Right atrium auricular region (tissue), 2 donors: ENCODE results near the gene DMD. TPM values are rescaled to one million over a fixed set of nuclear protein-coding genes. Genes with fewer than 3 reads are reported as not detected.

Experiments
- DNase-seq: peaks from one replicate; pipeline ENCODE4 v3.0.0-alpha.2; 2019; ENCODE audit warnings: low spot score
- H3K27ac ChIP-seq, 2 donors: fragments of 200-600 bp; sonication (generic); 1 replicate in 1 of 2; 2 replicates in 1 of 2; pipeline ENCODE4 v1.5.1; 2016 to 2019
- H3K27me3 ChIP-seq, 2 donors: fragments of 200-600 bp; sonication (generic); one replicate each; pipeline versions ENCODE4 v1.5.1 to v1.6.0; 2017 to 2019
- H3K36me3 ChIP-seq: fragments of 200-600 bp; sonication (generic); one replicate; pipeline ENCODE4 v1.5.1; 2016
- H3K4me1 ChIP-seq, 2 donors: fragments of 200-600 bp; sonication (generic); one replicate each; pipeline versions ENCODE4 v1.5.1 to v1.6.0; 2017 to 2019
- H3K4me3 ChIP-seq, 2 donors: fragments of 200-600 bp; sonication (generic); 1 replicate in 1 of 2; 2 replicates in 1 of 2; pipeline ENCODE4 v1.5.1; 2017 to 2019; ENCODE audit warnings: mild to moderate bottlenecking in 1 of 2, moderate library complexity in 1 of 2
- H3K9me3 ChIP-seq, 2 donors: fragments of 200-600 bp; sonication (generic); one replicate each; pipeline ENCODE4 v1.5.1; 2019
- total RNA-seq, 2 donors: library from RNA; depleted of rRNA; stranded (reverse); fragments of >200 nt; gene quantifications; one replicate each; pipeline ENCODE4 v1.1.0, GENCODE V29; 2016
- TF ChIP-seq, protein P1 (sequence below), 2 donors: fragments of 200-600 bp; sonication (generic); IDR thresholded peaks; one replicate each; pipeline ENCODE4 v1.5.1; 2019; ENCODE audit warnings: antibody characterized with exemption in 2 of 2

DMD gene
- total RNA-seq, 2 donors from 2014 or later, result 111 to 135 TPM

DNA sequence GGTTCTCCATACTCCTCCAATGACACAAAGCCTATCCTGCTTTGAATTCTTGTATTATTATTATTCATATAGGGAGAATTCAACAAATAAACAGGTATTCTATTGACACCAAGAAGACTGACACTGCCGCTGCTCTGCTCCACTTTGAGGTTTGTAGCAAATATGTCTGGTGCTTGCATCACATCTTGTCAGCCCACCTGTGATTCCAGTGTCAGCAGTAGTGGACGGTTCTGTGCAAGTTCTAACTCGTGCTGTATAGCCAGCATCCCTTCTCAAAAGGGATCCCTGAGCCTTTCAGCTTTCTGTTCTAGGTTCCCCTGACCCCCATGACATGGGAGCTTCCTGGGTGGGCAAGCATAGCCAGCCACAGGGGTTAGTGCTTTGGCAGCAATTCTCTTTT, 1843.5 kb downstream of the DMD start:
- Histone ChIP-seq H3K27me3 (no peaks in the 10 kb centered on the region), H3K9me3 (no peaks in the 10 kb centered on the region), H3K27ac (no peak overlapping the region), H3K36me3 (no peaks in the 10 kb centered on the region), H3K4me1 (no peaks in the 10 kb centered on the region), H3K4me3 (no peak overlapping the region)
- TF ChIP-seq, protein P1, sequence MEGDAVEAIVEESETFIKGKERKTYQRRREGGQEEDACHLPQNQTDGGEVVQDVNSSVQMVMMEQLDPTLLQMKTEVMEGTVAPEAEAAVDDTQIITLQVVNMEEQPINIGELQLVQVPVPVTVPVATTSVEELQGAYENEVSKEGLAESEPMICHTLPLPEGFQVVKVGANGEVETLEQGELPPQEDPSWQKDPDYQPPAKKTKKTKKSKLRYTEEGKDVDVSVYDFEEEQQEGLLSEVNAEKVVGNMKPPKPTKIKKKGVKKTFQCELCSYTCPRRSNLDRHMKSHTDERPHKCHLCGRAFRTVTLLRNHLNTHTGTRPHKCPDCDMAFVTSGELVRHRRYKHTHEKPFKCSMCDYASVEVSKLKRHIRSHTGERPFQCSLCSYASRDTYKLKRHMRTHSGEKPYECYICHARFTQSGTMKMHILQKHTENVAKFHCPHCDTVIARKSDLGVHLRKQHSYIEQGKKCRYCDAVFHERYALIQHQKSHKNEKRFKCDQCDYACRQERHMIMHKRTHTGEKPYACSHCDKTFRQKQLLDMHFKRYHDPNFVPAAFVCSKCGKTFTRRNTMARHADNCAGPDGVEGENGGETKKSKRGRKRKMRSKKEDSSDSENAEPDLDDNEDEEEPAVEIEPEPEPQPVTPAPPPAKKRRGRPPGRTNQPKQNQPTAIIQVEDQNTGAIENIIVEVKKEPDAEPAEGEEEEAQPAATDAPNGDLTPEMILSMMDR (IDR thresholded peaks at IDR 0.05), result no peak
- DNase-seq, result no peak

DNA sequence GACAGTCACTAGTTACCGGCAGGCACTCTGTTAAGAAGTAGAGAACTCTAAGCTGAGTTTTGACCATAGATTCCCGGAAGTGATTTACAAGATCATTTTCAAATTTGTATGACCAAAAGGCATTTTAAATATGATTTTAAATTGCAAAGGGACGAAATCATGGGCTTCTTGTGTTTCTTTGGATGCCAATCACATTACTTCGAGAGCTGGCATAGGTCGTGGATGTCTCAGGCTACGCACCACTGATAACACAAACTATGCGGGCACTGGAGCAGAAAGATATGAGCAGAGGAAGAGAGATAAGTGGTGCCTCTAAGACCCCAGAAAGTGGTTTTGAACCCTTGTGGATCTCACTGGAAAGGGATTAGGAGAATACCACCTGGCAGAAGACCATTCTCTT, 1845.3 kb downstream of the DMD start:
- no peak for DNase-seq
- Histone ChIP-seq H3K4me1 (no peaks in the 10 kb centered on the region), H3K9me3 (no peaks in the 10 kb centered on the region), H3K27ac (no peak overlapping the region), H3K4me3 (no peak overlapping the region), H3K27me3 (no peaks in the 10 kb centered on the region), H3K36me3 (no peaks in the 10 kb centered on the region)
- TF ChIP-seq, protein P1 (IDR thresholded peaks at IDR 0.05), result no peak

DNA sequence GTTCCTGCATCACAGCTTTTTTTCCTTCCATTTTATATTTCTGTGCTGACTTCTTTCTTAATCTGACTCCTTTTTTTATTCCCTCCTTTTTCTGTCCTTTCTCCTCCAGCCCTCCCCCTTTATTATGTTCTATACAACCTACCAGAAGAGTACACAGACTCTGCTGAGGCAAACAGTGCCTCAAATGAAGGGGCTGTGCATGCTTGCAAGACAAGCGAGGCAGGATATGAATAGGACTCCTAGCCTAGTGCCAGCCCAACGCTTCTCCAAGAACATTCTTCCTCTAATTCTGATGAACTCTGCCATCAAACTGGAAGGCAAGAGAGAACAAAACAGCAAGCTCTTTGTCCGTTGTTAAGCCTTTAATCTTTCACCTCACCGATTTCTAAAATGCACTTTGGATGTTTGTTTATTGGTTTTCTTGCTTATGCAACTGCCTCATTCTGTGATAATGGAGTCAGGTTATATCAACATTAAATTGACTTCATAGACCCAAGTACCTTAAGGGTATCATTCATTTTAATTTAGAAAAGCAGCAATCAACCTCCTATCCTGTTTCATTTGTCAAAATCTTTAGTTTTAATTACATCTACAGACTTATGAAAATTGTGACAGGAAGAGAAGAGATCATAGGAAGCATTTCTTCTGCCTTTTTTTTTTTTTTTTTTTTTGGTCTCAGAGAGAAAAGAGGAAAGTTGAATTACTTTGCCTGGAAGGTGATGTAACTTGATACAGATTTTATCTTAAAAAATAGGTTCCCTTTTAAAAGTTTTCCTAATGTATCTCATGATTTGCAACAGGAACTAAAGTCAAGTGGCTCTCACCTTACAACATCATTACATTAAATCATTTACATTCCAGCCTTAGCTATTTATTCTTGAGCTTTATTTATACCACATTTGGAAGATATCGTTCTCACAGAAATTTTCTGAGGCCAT, 1854.8 kb downstream of the DMD start:
- TF ChIP-seq, protein P1 (IDR thresholded peaks at IDR 0.05), result no peak
- no peak for DNase-seq
- H3K4me3 ChIP-seq, result no peak overlapping the region

DNA sequence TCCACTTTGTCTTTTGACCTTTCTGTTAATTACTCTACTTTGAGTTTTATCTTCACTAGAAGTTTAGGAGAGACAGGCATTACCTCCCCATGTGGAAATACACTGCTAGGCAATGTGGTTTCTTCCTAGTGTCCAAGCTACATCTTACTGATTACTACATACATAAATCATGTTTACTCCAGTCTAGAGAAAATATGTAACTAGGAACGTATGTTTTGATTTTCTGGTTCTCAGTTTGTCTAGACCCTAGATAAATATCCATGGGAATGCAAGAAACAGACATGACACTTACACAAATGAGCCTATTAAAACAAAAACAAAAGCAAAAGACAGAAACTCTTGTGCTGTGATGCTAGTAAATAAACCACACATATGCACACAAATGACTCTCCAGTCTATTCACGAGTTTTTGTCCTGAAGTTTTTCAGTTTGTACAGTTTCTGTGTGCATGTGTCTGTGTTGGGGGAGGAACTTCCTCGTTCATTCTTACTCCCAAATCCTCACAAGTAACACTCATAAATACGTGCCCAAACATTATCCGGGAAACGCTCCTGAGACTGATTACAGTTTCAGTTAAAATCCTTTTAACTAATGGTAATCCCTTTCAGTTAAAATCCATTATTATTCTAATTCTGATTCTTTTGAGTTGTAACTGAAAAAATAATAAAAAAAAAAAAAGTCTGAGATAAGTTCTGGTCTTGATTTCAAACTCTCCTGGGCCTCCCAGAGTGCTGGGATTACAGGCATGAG, 1856.0 kb downstream of the DMD start:
- no peaks in the 10 kb centered on the region for H3K4me1 ChIP-seq
- TF ChIP-seq, protein P1 (IDR thresholded peaks at IDR 0.05), result no peak
- H3K4me3 ChIP-seq, result no peak overlapping the region
- no peaks in the 10 kb centered on the region for H3K9me3 ChIP-seq
- H3K27ac ChIP-seq, result no peak overlapping the region
- DNase-seq, result no peak
- no peaks in the 10 kb centered on the region for H3K27me3 ChIP-seq
- no peaks in the 10 kb centered on the region for H3K36me3 ChIP-seq

More for the DNA sequence above, 1854.8 kb downstream of the DMD start:
- H3K27ac ChIP-seq, result no peak overlapping the region
- H3K4me1 ChIP-seq, result no peaks in the 10 kb centered on the region
- no peaks in the 10 kb centered on the region for H3K36me3 ChIP-seq
- no peaks in the 10 kb centered on the region for H3K27me3 ChIP-seq
- H3K9me3 ChIP-seq, result no peaks in the 10 kb centered on the region

DNA sequence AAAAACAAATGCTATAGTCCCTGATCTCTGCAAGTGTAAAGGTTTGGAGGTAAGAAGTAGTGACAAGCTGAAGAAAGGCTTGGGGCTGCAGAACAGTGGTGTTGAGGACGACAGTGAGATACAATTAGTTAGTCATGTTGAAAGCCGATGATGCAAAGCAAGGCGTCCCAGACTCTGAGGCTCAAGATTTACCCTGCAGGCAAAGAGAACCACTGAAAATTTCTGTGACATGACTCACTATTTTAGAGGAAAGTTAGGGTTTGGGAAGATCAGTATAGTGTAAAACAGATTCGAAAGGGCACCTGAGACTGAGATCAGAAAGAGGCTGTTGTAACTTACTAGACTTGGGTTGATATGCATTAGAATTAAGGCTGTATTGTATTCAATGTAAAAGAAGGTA, 1858.3 kb downstream of the DMD start:
- Histone ChIP-seq H3K36me3 (no peaks in the 10 kb centered on the region), H3K9me3 (no peaks in the 10 kb centered on the region), H3K27me3 (no peaks in the 10 kb centered on the region), H3K4me1 (no peaks in the 10 kb centered on the region), H3K27ac (no peak overlapping the region), H3K4me3 (no peak overlapping the region)
- TF ChIP-seq, protein P1 (IDR thresholded peaks at IDR 0.05), result no peak
- DNase-seq, result no peak
